HAP-1 (cell line): Measurements from ENCODE around the gene SSX2.
"Not testable (repeated sequence)": the region's sequence is repeated elsewhere in the genome, so short reads cannot be mapped to it uniquely, and the experiment has no call there.

ENCODE experiments used
- DNase-seq, 2 experiments: peaks; one replicate each; pipeline ENCODE4 v3.0.0-alpha.2; 2016 to 2020; ENCODE audit warnings: low spot score in 2 of 2
- H3K27me3 ChIP-seq: fragments of 250-450 bp; sonication (Bioruptor Pico); 2 replicates; pipeline ENCODE4 v1.5.1; 2020; ENCODE audit warnings: low read depth, mild to moderate bottlenecking, moderate library complexity
- H3K36me3 ChIP-seq: fragments of 250-450 bp; sonication (Bioruptor Pico); replicated peaks from 2 replicates; pipeline ENCODE4 v1.5.1; 2020; ENCODE audit warnings: mild to moderate bottlenecking
- H3K4me1 ChIP-seq: fragments of 250-450 bp; sonication (Bioruptor Pico); 2 replicates; pipeline ENCODE4 v1.5.1; 2020; ENCODE audit warnings: mild to moderate bottlenecking
- H3K4me3 ChIP-seq: fragments of 250-450 bp; sonication (Bioruptor Pico); 2 replicates; pipeline ENCODE4 v1.5.1; 2020; ENCODE audit warnings: mild to moderate bottlenecking, moderate library complexity
- H3K9me3 ChIP-seq: fragments of 250-450 bp; sonication (Bioruptor Pico); 2 replicates; pipeline ENCODE4 v1.5.1; 2020; ENCODE audit warnings: mild to moderate bottlenecking, moderate library complexity
- in situ Hi-C: fragments of 300-500 bp; cut with MboI; formaldehyde crosslinking; loops from 3 replicates; pipeline ENCODE4 v1.14.3; 2020; ENCODE audit warnings: low sequenced_read_pairs, inconsistent platforms, mixed read lengths

The SSX2 gene, protein sequence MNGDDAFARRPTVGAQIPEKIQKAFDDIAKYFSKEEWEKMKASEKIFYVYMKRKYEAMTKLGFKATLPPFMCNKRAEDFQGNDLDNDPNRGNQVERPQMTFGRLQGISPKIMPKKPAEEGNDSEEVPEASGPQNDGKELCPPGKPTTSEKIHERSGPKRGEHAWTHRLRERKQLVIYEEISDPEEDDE

DNA sequence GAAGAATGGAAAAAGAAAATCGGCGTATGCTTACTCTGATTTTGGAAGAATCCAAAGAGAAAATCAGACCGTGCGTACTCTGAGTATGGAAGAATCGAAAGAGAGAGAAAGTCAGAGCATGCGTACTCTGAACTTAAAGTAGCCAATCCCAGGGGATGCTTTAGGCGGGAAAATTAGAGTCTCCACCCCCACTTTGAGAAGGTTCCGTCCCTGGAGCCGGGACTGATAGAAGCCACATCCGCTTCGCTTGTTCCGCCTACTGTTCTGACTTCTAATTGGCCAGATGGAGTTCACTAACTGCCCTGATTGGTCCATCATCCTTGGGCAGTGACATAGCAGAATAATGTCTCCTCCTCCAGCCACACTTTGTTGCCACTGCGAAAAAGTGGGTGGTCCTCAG, at the start of gene SSX2:
SSX2 (minus strand) TSS at position 101 of the 400 bp plus-strand sequence. CDS start 1,429 bp downstream, outside the sequence.
- H3K4me1 ChIP-seq, H3K4me3 ChIP-seq, in situ Hi-C loops, H3K9me3 ChIP-seq, DNase-seq, H3K36me3 ChIP-seq, H3K27me3 ChIP-seq: not testable (repeated sequence)

DNA sequence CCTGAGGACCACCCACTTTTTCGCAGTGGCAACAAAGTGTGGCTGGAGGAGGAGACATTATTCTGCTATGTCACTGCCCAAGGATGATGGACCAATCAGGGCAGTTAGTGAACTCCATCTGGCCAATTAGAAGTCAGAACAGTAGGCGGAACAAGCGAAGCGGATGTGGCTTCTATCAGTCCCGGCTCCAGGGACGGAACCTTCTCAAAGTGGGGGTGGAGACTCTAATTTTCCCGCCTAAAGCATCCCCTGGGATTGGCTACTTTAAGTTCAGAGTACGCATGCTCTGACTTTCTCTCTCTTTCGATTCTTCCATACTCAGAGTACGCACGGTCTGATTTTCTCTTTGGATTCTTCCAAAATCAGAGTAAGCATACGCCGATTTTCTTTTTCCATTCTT, 44.0 kb upstream of the SSX2 start, which contains the start of gene SSX2B:
SSX2B (plus strand) TSS at position 301 of the 400 bp plus-strand sequence. CDS start 1,429 bp downstream, outside the sequence.
- in situ Hi-C loops, H3K4me3 ChIP-seq, H3K27me3 ChIP-seq, DNase-seq, H3K9me3 ChIP-seq, H3K4me1 ChIP-seq, H3K36me3 ChIP-seq: not testable (repeated sequence)

DNA sequence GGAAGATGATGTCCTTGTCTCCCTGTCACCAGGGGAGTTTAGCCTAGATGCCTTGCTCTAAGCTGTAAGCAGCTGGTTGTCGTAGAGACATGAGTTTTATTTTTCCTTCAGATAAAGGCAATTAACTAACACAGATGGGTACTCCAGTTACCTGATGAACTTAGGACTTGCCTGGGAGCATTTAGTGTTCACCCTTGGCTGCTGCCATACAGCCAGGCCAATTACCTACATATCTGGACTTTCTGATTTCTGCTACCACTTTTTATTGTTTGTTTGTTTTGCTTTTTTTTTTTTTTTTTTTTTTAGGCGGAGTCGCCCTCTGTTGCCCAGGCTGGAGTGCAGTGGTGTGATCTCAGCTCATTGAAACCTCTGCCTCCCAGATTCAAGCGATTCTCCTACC, 14.9 kb downstream of the SSX2 start:
- H3K9me3 ChIP-seq, H3K27me3 ChIP-seq, H3K4me3 ChIP-seq, in situ Hi-C loops, H3K36me3 ChIP-seq, DNase-seq, H3K4me1 ChIP-seq: not testable (repeated sequence)

DNA sequence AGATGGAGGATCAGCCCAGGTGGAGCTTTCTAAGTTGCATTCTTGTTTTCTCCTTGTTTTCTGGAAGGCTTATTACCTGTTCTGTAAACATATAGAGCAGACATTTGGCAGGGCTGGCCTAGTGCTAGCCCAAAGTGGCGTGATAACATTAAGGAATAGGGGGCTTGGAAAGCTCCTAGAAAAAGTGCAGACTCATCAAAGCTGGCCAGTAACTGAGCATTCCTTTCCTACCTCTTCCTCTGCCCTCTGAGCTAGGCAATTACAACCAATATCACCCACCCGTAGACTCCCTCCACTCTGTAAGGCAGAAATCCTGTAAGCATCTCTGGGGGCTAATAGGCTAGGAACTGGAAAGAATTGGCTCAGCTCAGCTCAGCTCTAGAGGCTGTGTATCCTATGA, 44.8 kb downstream of the SSX2 start:
- H3K27me3 ChIP-seq, H3K4me1 ChIP-seq, H3K4me3 ChIP-seq, H3K36me3 ChIP-seq, in situ Hi-C loops, H3K9me3 ChIP-seq, DNase-seq: not testable (repeated sequence)

DNA sequence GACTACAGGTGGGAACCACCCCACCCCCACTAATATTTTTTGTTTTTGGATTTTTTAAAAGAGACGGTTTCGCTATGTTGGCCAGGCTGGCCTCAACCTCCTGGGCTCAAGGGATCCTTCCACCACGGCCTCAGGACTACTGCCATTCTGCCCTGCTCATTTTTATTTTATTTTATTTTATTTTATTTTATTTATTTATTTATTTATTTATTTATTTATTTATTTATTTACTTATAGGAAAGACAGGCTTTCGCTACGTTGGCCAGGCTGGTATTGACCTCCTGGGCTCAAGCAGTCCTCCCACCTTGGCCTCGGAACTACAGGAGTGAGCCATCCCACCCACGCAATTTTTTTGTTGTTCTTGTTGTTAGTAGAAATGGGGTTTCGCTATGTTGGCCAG, 51.5 kb downstream of the SSX2 start:
- in situ Hi-C loops, H3K36me3 ChIP-seq, H3K4me1 ChIP-seq, H3K9me3 ChIP-seq, H3K27me3 ChIP-seq, DNase-seq, H3K4me3 ChIP-seq: not testable (repeated sequence)

DNA sequence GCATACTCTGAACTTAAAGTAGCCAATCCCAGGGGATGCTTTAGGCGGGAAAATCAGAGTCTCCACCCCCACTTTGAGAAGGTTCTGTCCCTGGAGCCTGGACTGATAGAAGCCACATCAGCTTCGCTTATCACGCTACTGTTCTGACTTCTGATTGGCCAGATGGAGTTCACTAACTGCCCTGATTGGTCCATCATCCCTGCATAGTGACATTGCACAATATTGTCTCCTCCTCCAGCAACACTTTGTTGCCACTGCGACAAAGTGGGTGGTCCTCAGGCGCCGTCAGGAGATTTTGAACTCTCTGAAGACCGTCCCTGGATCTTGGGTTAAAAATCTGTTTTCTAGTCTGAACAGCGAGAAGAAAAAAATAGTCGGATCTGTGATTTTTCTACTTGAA, 52.2 kb downstream of the SSX2 start, which contains the start of gene SSX7:
SSX7 (minus strand) TSS at position 101 of the 400 bp plus-strand sequence. CDS start 1,428 bp downstream, outside the sequence.
- H3K36me3 ChIP-seq, DNase-seq, H3K9me3 ChIP-seq, H3K27me3 ChIP-seq, H3K4me1 ChIP-seq, H3K4me3 ChIP-seq, in situ Hi-C loops: not testable (repeated sequence)

DNA sequence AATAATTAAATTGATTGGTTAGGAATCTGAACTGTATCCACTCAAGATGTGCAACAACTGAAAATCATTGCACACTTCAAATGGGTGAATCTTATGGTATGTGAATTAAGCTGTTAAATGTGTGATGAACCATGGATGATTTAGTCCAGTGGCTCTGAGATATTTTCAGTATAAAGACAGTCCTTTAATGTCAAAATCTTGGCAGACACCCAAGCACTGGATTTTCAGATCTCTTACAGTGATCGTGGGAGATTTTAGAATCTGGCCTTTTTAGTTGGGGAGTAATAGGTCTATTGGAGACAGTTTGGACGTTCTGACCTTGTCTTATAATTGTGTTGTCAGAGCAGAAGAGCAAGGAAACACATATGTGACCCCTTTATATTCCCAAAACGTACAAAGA, 56.3 kb downstream of the SSX2 start:
- DNase-seq, in situ Hi-C loops, H3K27me3 ChIP-seq, H3K4me1 ChIP-seq, H3K4me3 ChIP-seq, H3K9me3 ChIP-seq, H3K36me3 ChIP-seq: not testable (repeated sequence)

DNA sequence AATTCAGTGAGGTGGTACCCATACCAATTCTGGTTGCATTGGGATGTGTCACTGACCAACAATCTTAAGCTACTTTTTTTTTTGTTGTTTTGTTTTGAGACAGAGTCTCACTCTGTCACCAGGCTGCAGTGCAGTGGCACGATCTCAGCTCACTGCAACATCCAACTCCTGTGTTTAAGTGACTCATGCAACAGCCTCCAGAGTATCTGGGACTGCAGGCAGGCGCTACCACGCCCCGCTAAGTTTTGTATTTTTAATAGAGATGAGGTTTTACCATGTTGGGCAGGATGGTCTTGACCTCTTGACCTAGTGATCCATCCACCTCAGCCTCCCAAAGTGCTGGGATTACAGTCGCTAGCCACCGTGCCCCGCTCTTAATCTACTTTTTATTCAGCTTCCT, 58.0 kb downstream of the SSX2 start:
- H3K27me3 ChIP-seq, H3K4me3 ChIP-seq, DNase-seq, H3K4me1 ChIP-seq, H3K9me3 ChIP-seq, H3K36me3 ChIP-seq, in situ Hi-C loops: not testable (repeated sequence)
